A549 (cell line): ENCODE measurements around the gene C11orf86. TPM values are rescaled to one million over a fixed set of nuclear protein-coding genes. Genes with fewer than 3 reads are reported as not detected.

Experiments used
- ATAC-seq, 2 experiments: fragments of 200-7000 bp in 1 of 2; fragments of >200 bp in 1 of 2; cut with Nextera tagmentation in 1 of 2; cut with Tn5 transposase in 1 of 2; 3 replicates each; pipeline versions ENCODE4 v1.8.0 to v1.9.1; 2018 to 2020; ENCODE audit warnings: mild to moderate bottlenecking in 1 of 2, moderate library complexity in 1 of 2
- CTCF ChIA-PET: fragments of 300-600 bp; sonication (Branson Sonifier 250); formaldehyde crosslinking; extraction: SDS; loops from one replicate; lab custom pipeline; 2021; ENCODE audit warnings: antibody characterized with exemption, inconsistent platforms; lab: Yijun Ruan, JAX
- POLR2A ChIA-PET: fragments of 350-600 bp; formaldehyde crosslinking; extraction: SDS; loops from one replicate; lab custom pipeline; 2021; ENCODE audit warnings: antibody characterized with exemption, inconsistent platforms; lab: Yijun Ruan, JAX
- DNase-seq, 2 experiments: peaks; one replicate each; pipeline versions ENCODE4 v3.0.0 to v3.0.0-alpha.2; 2011 to 2016; ENCODE audit warnings: low read depth in 1 of 2, low spot score in 1 of 2
- FAIRE-seq: peaks from 2 replicates; lab custom pipeline; 2011; peaks lifted over from hg19 to GRCh38; lab: Jason Lieb, UNC
- H3K27ac ChIP-seq, 2 experiments: fragments of >200 bp; sonication (Bioruptor Twin); formaldehyde crosslinking; 3 replicates each; pipeline ENCODE4 v1.5.1; 2016 to 2017
- H3K4me1 ChIP-seq: fragments of >200 bp; sonication (Bioruptor Twin); formaldehyde crosslinking; 3 replicates; pipeline ENCODE4 v1.6.1; 2016
- H3K4me2 ChIP-seq: fragments of >200 bp; sonication (Bioruptor Twin); formaldehyde crosslinking; 3 replicates; pipeline ENCODE4 v1.6.1; 2016
- H3K4me3 ChIP-seq: fragments of >200 bp; sonication (Bioruptor Twin); formaldehyde crosslinking; 3 replicates; pipeline ENCODE4 v1.5.1; 2016
- H3K9me3 ChIP-seq: fragments of >200 bp; sonication (Bioruptor Twin); formaldehyde crosslinking; 3 replicates; pipeline ENCODE4 v1.6.1; 2016
- BHLHE40 ChIP-seq: IDR thresholded peaks from 2 replicates; pipeline ENCODE4 v1.6.1; 2012; ENCODE audit warnings: low read depth, low read length, inconsistent platforms
- CBX2 ChIP-seq: fragments of 200-600 bp; sonication (generic); IDR thresholded peaks from 2 replicates; pipeline ENCODE4 v1.6.1; 2016; ENCODE audit warnings: low read depth, mild to moderate bottlenecking, borderline replicate concordance
- CEBPB ChIP-seq, 2 experiments: fragments of >200 bp in 1 of 2; sonication (Bioruptor Twin) in 1 of 2; formaldehyde crosslinking in 1 of 2; IDR thresholded peaks; 2 replicates each; pipeline ENCODE4 v1.6.1; 2012 to 2016
- CHD4 ChIP-seq: fragments of 200-600 bp; sonication (generic); IDR thresholded peaks from 2 replicates; pipeline ENCODE4 v1.6.1; 2016; ENCODE audit warnings: antibody characterized with exemption, mild to moderate bottlenecking, borderline replicate concordance
- CTCF ChIP-seq: fragments of >200 bp; sonication (Bioruptor Twin); formaldehyde crosslinking; IDR thresholded peaks from 3 replicates; pipeline ENCODE4 v1.5.1; 2016
- EHF ChIP-seq: fragments of 250-450 bp; sonication (Bioruptor Pico); IDR thresholded peaks from 2 replicates; pipeline ENCODE4 v1.5.0; 2020; ENCODE audit warnings: mild to moderate bottlenecking
- EHMT2 ChIP-seq: fragments of 200-600 bp; sonication (generic); IDR thresholded peaks from 2 replicates; pipeline ENCODE4 v1.6.1; 2016; ENCODE audit warnings: antibody characterized with exemption, low read depth, mild to moderate bottlenecking, moderate library complexity
- EP300 ChIP-seq, 2 experiments: fragments of >200 bp; sonication (Bioruptor Twin); formaldehyde crosslinking; IDR thresholded peaks; 2 replicates in 1 of 2; 3 replicates in 1 of 2; pipeline ENCODE4 v1.6.1; 2016 to 2017
- ESRRA ChIP-seq: fragments of 150-350 bp; IDR thresholded peaks from 2 replicates; pipeline ENCODE4 v1.6.1; 2014; ENCODE audit warnings: mild to moderate bottlenecking, low read length, borderline replicate concordance
- GATA3 ChIP-seq: IDR thresholded peaks from 2 replicates; pipeline ENCODE4 v1.6.1; 2012; ENCODE audit warnings: borderline replicate concordance
- HDAC2 ChIP-seq: fragments of 200-600 bp; sonication (generic); IDR thresholded peaks from 2 replicates; pipeline ENCODE4 v1.6.1; 2016
- HOXA7 ChIP-seq: fragments of 250-450 bp; sonication (Bioruptor Pico); IDR thresholded peaks from 2 replicates; pipeline ENCODE4 v1.5.0; 2020; ENCODE audit warnings: mild to moderate bottlenecking, moderate library complexity
- HOXB13 ChIP-seq: fragments of 250-450 bp; sonication (Bioruptor Pico); IDR thresholded peaks from 2 replicates; pipeline ENCODE4 v1.5.0; 2020; ENCODE audit warnings: low read depth, mild to moderate bottlenecking, moderate library complexity
- HOXB5 ChIP-seq: fragments of 250-450 bp; sonication (Bioruptor Pico); IDR thresholded peaks from 2 replicates; pipeline ENCODE4 v1.5.0; 2020; ENCODE audit warnings: mild to moderate bottlenecking, moderate library complexity
- MAX ChIP-seq: IDR thresholded peaks from 2 replicates; pipeline ENCODE4 v1.6.1; 2012
- MYC ChIP-seq: IDR thresholded peaks from 2 replicates; pipeline ENCODE4 v1.6.1; 2012; ENCODE audit warnings: mild to moderate bottlenecking, inconsistent platforms, low read length, improper control_type of control experiment, borderline replicate concordance
- POLR2A ChIP-seq: IDR thresholded peaks from 2 replicates; pipeline ENCODE4 v1.6.1; 2012; ENCODE audit warnings: mild to moderate bottlenecking, low read length
- RAD21 ChIP-seq, 2 experiments: fragments of >200 bp in 1 of 2; sonication (Bioruptor Twin) in 1 of 2; formaldehyde crosslinking in 1 of 2; IDR thresholded peaks in 1 of 2; conservative IDR thresholded peaks in 1 of 2; 2 replicates in 1 of 2; 3 replicates in 1 of 2; pipeline ENCODE4 v1.6.1; 2012 to 2018; ENCODE audit warnings: inconsistent platforms in 1 of 2
- RARB ChIP-seq: fragments of 250-450 bp; sonication (Bioruptor Pico); IDR thresholded peaks from 2 replicates; pipeline ENCODE4 v1.8.0; 2021; ENCODE audit warnings: mild to moderate bottlenecking, moderate library complexity
- RNF2 ChIP-seq: fragments of 200-600 bp; sonication (generic); IDR thresholded peaks from 2 replicates; pipeline ENCODE4 v1.6.1; 2016; ENCODE audit warnings: low read depth, mild to moderate bottlenecking, antibody characterized with exemption, moderate library complexity, borderline replicate concordance
- SMC3 ChIP-seq: fragments of >200 bp; sonication (Bioruptor Twin); formaldehyde crosslinking; IDR thresholded peaks from 3 replicates; pipeline ENCODE4 v1.6.1; 2018; ENCODE audit warnings: inconsistent platforms
- SREBF2 ChIP-seq: fragments of 450-650 bp; IDR thresholded peaks from 2 replicates; pipeline ENCODE4 v1.6.1; 2014; ENCODE audit warnings: mild to moderate bottlenecking, moderate library complexity
- WGBS: methylation state at CpG from one replicate; pipeline ENCODE4 v1.1.6; 2017; ENCODE audit errors: missing lambda C conversion rate; 5-methylcytosine and 5-hydroxymethylcytosine counted together
- polyA plus RNA-seq, 4 experiments: library from polyadenylated mRNA; depleted of rRNA in 3 of 4; stranded (reverse); fragments of >200 nt; fragmentation: RNase III in 1 of 4; extraction: RNeasy Plus Mini Kit Qiagen cat#74134 plus additional on column Dnase treatment in 1 of 4; gene quantifications; 2 replicates in 3 of 4; 3 replicates in 1 of 4; pipeline ENCODE4 v1.2.3, GENCODE V29; 2011 to 2017
- TF ChIP-seq, protein P1 (sequence below): fragments of >200 bp; sonication (Bioruptor Twin); formaldehyde crosslinking; IDR thresholded peaks from 3 replicates; pipeline ENCODE4 v1.6.1; 2016
- TF ChIP-seq, protein P2 (sequence below): fragments of 250-450 bp; sonication (Bioruptor Pico); IDR thresholded peaks from 2 replicates; pipeline ENCODE4 v1.5.0; 2021; ENCODE audit warnings: mild to moderate bottlenecking, moderate library complexity, borderline replicate concordance
- TF ChIP-seq, protein P3 (sequence below): fragments of 150-350 bp; IDR thresholded peaks from 2 replicates; pipeline ENCODE4 v1.6.1; 2014; ENCODE audit warnings: low read depth, mild to moderate bottlenecking, low read length

C11orf86 gene
- polyA plus RNA-seq, 2 of the 4 experiments (the other 2 are of a cell fraction), result 9.3 to 56.4 TPM

DNA sequence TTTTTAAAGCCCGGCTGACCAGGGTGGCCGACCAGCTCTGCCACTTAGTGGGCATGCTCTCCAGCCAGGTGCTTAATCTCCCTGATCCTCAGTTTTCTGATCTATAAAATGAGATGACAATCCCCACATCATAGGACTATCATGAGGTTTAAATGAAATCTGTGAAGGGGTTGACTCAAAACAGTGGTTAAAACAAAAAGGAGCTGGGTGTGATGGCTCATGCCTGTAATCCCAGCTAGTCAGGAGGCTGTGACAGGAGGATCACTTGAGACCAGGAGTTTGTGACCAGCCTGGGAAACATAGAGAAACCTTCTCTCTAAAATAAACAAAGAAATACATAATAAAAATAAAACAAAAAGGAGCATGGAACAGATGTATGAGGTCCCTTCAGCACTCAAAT lies 3.6 kb upstream of the C11orf86 start:
- no peak for DNase-seq
- no peak for ATAC-seq
- Histone ChIP-seq H3K4me2 (peak overlapping the region; percentile 69), H3K27ac (peak overlapping the region; percentile 95 to 99), H3K4me1 (peaks cover 93% of the 10 kb centered on the region), H3K4me3 (no peak overlapping the region), H3K9me3 (no peaks in the 10 kb centered on the region)
- 7% methylated on average over 2 of the region's 2 CpGs for WGBS
- ChIA-PET POLR2A (interaction anchor here (0.5 to 2.2 kb wide), 5 partner anchors 62 to 128 kb away, joined by 3 to 7 read pairs (median 4); partner anchors contain the start of gene RCE1), CTCF (interaction anchor here (1.1 to 2.4 kb wide), 7 partner anchors 26 to 93 kb away, joined by 3 to 12 read pairs (median 5); partner anchors contain the start of gene SYT12)
- FAIRE-seq, result no peak
- TF ChIP-seq GATA3 (no peak), HOXB13 (CRISPR knock-in tag) (peak; percentile 12; the same call in 1 of the 2 replicates), SMC3 (no peak), BHLHE40 (no peak), EHF (no peak)

GRCh38 chr11:66973956-66974580 lies 1.0 kb upstream of the C11orf86 start:
- ATAC-seq (no peak), FAIRE-seq (no peak), DNase-seq (no peak)
- TF ChIP-seq RARB (CRISPR knock-in tag), result no peak
- no peak for TF ChIP-seq MYC
- TF ChIP-seq ESRRA, result no peak
- no peak for TF ChIP-seq RNF2
- TF ChIP-seq MAX, result peak; percentile 47; the same call in 1 of the 2 replicates
- peak in 1 of 2 experiments; percentile 79; a peak in 2 of 4 replicates for TF ChIP-seq CEBPB (IDR thresholded peaks at IDR 0.05)
- no peak for TF ChIP-seq CBX2
- no peak for TF ChIP-seq POLR2A
- no peak for TF ChIP-seq EHMT2
- TF ChIP-seq, protein P1, sequence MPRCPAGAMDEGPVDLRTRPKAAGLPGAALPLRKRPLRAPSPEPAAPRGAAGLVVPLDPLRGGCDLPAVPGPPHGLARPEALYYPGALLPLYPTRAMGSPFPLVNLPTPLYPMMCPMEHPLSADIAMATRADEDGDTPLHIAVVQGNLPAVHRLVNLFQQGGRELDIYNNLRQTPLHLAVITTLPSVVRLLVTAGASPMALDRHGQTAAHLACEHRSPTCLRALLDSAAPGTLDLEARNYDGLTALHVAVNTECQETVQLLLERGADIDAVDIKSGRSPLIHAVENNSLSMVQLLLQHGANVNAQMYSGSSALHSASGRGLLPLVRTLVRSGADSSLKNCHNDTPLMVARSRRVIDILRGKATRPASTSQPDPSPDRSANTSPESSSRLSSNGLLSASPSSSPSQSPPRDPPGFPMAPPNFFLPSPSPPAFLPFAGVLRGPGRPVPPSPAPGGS, result no peak
- TF ChIP-seq, protein P2, sequence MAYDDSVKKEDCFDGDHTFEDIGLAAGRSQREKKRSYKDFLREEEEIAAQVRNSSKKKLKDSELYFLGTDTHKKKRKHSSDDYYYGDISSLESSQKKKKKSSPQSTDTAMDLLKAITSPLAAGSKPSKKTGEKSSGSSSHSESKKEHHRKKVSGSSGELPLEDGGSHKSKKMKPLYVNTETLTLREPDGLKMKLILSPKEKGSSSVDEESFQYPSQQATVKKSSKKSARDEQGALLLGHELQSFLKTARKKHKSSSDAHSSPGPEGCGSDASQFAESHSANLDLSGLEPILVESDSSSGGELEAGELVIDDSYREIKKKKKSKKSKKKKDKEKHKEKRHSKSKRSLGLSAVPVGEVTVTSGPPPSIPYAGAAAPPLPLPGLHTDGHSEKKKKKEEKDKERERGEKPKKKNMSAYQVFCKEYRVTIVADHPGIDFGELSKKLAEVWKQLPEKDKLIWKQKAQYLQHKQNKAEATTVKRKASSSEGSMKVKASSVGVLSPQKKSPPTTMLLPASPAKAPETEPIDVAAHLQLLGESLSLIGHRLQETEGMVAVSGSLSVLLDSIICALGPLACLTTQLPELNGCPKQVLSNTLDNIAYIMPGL (CRISPR knock-in tag), result no peak
- no peak for TF ChIP-seq CTCF
- no peak for TF ChIP-seq HDAC2
- TF ChIP-seq HOXB5 (CRISPR knock-in tag), result no peak
- no peak for TF ChIP-seq HOXB13 (CRISPR knock-in tag)
- no peak for TF ChIP-seq RAD21 (conservative IDR thresholded peaks at IDR 0.05 in 1 of 2, IDR thresholded peaks at IDR 0.05 in 1 of 2)
- TF ChIP-seq GATA3, result no peak
- TF ChIP-seq CHD4, result no peak
- TF ChIP-seq HOXA7 (CRISPR knock-in tag), result no peak
- no peak for TF ChIP-seq SREBF2
- peak in 1 of 2 experiments; percentile 9; a peak in 1 of 5 replicates for TF ChIP-seq EP300 (IDR thresholded peaks at IDR 0.05)
- no peak for TF ChIP-seq SMC3
- TF ChIP-seq, protein P3, sequence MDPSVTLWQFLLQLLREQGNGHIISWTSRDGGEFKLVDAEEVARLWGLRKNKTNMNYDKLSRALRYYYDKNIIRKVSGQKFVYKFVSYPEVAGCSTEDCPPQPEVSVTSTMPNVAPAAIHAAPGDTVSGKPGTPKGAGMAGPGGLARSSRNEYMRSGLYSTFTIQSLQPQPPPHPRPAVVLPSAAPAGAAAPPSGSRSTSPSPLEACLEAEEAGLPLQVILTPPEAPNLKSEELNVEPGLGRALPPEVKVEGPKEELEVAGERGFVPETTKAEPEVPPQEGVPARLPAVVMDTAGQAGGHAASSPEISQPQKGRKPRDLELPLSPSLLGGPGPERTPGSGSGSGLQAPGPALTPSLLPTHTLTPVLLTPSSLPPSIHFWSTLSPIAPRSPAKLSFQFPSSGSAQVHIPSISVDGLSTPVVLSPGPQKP, result no peak
- peak overlapping the region; percentile 78 for H3K4me2 ChIP-seq
- WGBS, result 47% methylated on average over 8 of the region's 8 CpGs
- peaks cover 75% of the 10 kb centered on the region for H3K4me1 ChIP-seq
- peak overlapping the region; percentile 95 to 99 for H3K27ac ChIP-seq
- peaks cover 10% of the 10 kb centered on the region for H3K9me3 ChIP-seq
- POLR2A ChIA-PET, result no interaction called here
- no peak overlapping the region for H3K4me3 ChIP-seq
- CTCF ChIA-PET, result interaction anchor here (1.7 to 2.8 kb wide), 5 partner anchors 77 to 136 kb away, joined by 4 to 27 read pairs (median 14); partner anchors contain the start of gene RCE1
